ENCODE results near the gene DLG2. TPM values are rescaled to one million over a fixed set of nuclear protein-coding genes. Genes with fewer than 3 reads are reported as not detected.

DLG2 gene
- total and polyA plus RNA-seq, 4 donors, result 0.30 to 5.5 (median 0.68) TPM

DNA sequence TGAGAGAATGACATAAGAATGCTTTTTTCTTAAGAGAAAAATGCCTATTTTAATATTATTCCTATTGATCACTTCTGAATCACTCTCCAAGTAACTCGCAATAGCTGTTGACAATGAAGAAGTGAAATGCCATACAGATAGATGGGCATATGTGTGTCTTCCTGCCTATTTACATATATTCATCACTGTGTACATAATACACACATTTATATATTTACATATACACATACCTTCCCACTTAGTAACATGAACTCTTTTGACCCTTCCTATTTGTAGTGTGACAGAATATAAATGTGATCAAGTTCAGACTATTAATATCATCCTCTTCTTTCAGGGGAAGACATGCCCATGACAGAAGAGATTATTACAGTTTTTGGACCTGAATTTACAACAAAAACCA, 756.7 kb downstream of the DLG2 start:
- Histone ChIP-seq H3K4me1 (ENCODE audit: control insufficient read depth in 4 of 4, insufficient read depth in 4 of 4, low read length in 3 of 4) (peaks cover 0 to 3% (median 0%) of the 10 kb centered on the region in 4 donors), H3K9ac (ENCODE audit: low read depth in 1 of 2, low read length in 2 of 2) (no peak overlapping the region)

DNA sequence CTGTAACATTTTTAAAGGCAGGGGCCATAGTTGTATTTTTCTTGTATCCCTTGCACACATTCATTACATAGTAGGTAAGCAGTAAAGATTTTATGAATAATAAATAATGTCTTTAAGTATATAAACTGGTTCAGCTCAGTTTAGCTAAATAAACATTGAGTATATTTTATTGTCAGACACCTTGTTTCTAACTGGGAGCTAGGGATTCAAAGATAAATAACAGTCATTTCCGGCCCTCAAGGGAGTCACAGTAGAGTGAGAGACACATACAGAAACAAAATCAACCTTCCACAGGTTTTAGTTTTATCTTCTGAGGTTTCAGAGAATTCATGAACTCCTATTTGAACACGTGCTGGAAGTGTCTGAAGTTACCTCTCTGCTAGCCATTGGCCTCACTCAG, 760.2 kb downstream of the DLG2 start:
- H3K9ac ChIP-seq (ENCODE audit: low read depth in 1 of 2, low read length in 2 of 2), result no peak overlapping the region
- DNase-seq (ENCODE audit: low spot score), result no peak
- H3K27me3 ChIP-seq (ENCODE audit: control insufficient read depth in 4 of 4, insufficient read depth in 4 of 4, low read length in 3 of 4), result no peaks in the 10 kb centered on the region
- no peak overlapping the region for H3K4me3 ChIP-seq (ENCODE audit: low read depth in 1 of 3, low read length in 3 of 3)
- H3K4me1 ChIP-seq (ENCODE audit: control insufficient read depth in 4 of 4, insufficient read depth in 4 of 4, low read length in 3 of 4), result peaks cover 0 to 3% (median 0%) of the 10 kb centered on the region in 4 donors
- no peaks in the 10 kb centered on the region for H3K36me3 ChIP-seq (ENCODE audit: control insufficient read depth in 4 of 4, insufficient read depth in 3 of 4, low read depth in 1 of 4, low read length in 3 of 4)
- WGBS, result 69% methylated on average over 2 of the region's 2 CpGs
- H3K27ac ChIP-seq (ENCODE audit: low read depth in 1 of 2, low read length in 2 of 2), result no peak overlapping the region
- no peaks in the 10 kb centered on the region for H3K9me3 ChIP-seq (ENCODE audit: control insufficient read depth in 4 of 4, low read length in 3 of 4)
- TF ChIP-seq EGR1 (IDR thresholded peaks at IDR 0.05; ENCODE audit: low read depth in 2 of 2) (no peak), FOXA2 (IDR thresholded peaks at IDR 0.05) (no peak), HNF4A (conservative IDR thresholded peaks at IDR 0.05) (no peak), JUND (IDR thresholded peaks at IDR 0.05) (no peak), RAD21 (IDR thresholded peaks at IDR 0.05) (no peak), HNF4G (IDR thresholded peaks at IDR 0.05) (no peak), FOXA1 (IDR thresholded peaks at IDR 0.05) (no peak), SP1 (IDR thresholded peaks at IDR 0.05) (no peak), RXRA (IDR thresholded peaks at IDR 0.05) (no peak), NR2F2 (IDR thresholded peaks at IDR 0.05) (no peak), YY1 (IDR thresholded peaks at IDR 0.05) (no peak)
- TF ChIP-seq, protein P1, sequence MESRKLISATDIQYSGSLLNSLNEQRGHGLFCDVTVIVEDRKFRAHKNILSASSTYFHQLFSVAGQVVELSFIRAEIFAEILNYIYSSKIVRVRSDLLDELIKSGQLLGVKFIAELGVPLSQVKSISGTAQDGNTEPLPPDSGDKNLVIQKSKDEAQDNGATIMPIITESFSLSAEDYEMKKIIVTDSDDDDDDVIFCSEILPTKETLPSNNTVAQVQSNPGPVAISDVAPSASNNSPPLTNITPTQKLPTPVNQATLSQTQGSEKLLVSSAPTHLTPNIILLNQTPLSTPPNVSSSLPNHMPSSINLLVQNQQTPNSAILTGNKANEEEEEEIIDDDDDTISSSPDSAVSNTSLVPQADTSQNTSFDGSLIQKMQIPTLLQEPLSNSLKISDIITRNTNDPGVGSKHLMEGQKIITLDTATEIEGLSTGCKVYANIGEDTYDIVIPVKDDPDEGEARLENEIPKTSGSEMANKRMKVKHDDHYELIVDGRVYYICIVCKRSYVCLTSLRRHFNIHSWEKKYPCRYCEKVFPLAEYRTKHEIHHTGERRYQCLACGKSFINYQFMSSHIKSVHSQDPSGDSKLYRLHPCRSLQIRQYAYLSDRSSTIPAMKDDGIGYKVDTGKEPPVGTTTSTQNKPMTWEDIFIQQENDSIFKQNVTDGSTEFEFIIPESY (IDR thresholded peaks at IDR 0.05), result no peak
- TF ChIP-seq, protein P2, sequence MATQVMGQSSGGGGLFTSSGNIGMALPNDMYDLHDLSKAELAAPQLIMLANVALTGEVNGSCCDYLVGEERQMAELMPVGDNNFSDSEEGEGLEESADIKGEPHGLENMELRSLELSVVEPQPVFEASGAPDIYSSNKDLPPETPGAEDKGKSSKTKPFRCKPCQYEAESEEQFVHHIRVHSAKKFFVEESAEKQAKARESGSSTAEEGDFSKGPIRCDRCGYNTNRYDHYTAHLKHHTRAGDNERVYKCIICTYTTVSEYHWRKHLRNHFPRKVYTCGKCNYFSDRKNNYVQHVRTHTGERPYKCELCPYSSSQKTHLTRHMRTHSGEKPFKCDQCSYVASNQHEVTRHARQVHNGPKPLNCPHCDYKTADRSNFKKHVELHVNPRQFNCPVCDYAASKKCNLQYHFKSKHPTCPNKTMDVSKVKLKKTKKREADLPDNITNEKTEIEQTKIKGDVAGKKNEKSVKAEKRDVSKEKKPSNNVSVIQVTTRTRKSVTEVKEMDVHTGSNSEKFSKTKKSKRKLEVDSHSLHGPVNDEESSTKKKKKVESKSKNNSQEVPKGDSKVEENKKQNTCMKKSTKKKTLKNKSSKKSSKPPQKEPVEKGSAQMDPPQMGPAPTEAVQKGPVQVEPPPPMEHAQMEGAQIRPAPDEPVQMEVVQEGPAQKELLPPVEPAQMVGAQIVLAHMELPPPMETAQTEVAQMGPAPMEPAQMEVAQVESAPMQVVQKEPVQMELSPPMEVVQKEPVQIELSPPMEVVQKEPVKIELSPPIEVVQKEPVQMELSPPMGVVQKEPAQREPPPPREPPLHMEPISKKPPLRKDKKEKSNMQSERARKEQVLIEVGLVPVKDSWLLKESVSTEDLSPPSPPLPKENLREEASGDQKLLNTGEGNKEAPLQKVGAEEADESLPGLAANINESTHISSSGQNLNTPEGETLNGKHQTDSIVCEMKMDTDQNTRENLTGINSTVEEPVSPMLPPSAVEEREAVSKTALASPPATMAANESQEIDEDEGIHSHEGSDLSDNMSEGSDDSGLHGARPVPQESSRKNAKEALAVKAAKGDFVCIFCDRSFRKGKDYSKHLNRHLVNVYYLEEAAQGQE (IDR thresholded peaks at IDR 0.05), result no peak
- TF ChIP-seq, protein P3, sequence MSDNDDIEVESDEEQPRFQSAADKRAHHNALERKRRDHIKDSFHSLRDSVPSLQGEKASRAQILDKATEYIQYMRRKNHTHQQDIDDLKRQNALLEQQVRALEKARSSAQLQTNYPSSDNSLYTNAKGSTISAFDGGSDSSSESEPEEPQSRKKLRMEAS (IDR thresholded peaks at IDR 0.05), result no peak
- TF ChIP-seq, protein P4, sequence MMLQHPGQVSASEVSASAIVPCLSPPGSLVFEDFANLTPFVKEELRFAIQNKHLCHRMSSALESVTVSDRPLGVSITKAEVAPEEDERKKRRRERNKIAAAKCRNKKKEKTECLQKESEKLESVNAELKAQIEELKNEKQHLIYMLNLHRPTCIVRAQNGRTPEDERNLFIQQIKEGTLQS (IDR thresholded peaks at IDR 0.05), result no peak

More for the DNA sequence above, 756.7 kb downstream of the DLG2 start:
- H3K9me3 ChIP-seq (ENCODE audit: control insufficient read depth in 4 of 4, low read length in 3 of 4), result no peaks in the 10 kb centered on the region
- H3K27me3 ChIP-seq (ENCODE audit: control insufficient read depth in 4 of 4, insufficient read depth in 4 of 4, low read length in 3 of 4), result no peaks in the 10 kb centered on the region
- no peak overlapping the region for H3K27ac ChIP-seq (ENCODE audit: low read depth in 1 of 2, low read length in 2 of 2)
- no peak overlapping the region for H3K4me3 ChIP-seq (ENCODE audit: low read depth in 1 of 3, low read length in 3 of 3)
- no peaks in the 10 kb centered on the region for H3K36me3 ChIP-seq (ENCODE audit: control insufficient read depth in 4 of 4, insufficient read depth in 3 of 4, low read depth in 1 of 4, low read length in 3 of 4)
- TF ChIP-seq, protein P1 (IDR thresholded peaks at IDR 0.05), result no peak
- TF ChIP-seq RAD21 (IDR thresholded peaks at IDR 0.05), result no peak
- TF ChIP-seq HNF4A (conservative IDR thresholded peaks at IDR 0.05), result no peak
- TF ChIP-seq FOXA2 (IDR thresholded peaks at IDR 0.05), result no peak
- TF ChIP-seq, protein P4 (IDR thresholded peaks at IDR 0.05), result no peak
- TF ChIP-seq, protein P5, sequence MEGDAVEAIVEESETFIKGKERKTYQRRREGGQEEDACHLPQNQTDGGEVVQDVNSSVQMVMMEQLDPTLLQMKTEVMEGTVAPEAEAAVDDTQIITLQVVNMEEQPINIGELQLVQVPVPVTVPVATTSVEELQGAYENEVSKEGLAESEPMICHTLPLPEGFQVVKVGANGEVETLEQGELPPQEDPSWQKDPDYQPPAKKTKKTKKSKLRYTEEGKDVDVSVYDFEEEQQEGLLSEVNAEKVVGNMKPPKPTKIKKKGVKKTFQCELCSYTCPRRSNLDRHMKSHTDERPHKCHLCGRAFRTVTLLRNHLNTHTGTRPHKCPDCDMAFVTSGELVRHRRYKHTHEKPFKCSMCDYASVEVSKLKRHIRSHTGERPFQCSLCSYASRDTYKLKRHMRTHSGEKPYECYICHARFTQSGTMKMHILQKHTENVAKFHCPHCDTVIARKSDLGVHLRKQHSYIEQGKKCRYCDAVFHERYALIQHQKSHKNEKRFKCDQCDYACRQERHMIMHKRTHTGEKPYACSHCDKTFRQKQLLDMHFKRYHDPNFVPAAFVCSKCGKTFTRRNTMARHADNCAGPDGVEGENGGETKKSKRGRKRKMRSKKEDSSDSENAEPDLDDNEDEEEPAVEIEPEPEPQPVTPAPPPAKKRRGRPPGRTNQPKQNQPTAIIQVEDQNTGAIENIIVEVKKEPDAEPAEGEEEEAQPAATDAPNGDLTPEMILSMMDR (IDR thresholded peaks at IDR 0.05; ENCODE audit: low read depth, low read length, missing input control), result no peak
- no peak for TF ChIP-seq EGR1 (IDR thresholded peaks at IDR 0.05; ENCODE audit: low read depth in 2 of 2)
- TF ChIP-seq FOXA1 (IDR thresholded peaks at IDR 0.05), result no peak
- TF ChIP-seq SP1 (IDR thresholded peaks at IDR 0.05), result no peak
- TF ChIP-seq NR2F2 (IDR thresholded peaks at IDR 0.05), result no peak
- DNase-seq (ENCODE audit: low spot score), result no peak
- 91% methylated on average over 1 of the region's 1 CpG for WGBS
